ENCODE results near the gene ZDHHC17. TPM values are rescaled to one million over a fixed set of nuclear protein-coding genes. Genes with fewer than 3 reads are reported as not detected.

ZDHHC17 gene
- total and polyA plus RNA-seq, 12 donors, result 6.8 to 28.0 (median 21.5) TPM

DNA sequence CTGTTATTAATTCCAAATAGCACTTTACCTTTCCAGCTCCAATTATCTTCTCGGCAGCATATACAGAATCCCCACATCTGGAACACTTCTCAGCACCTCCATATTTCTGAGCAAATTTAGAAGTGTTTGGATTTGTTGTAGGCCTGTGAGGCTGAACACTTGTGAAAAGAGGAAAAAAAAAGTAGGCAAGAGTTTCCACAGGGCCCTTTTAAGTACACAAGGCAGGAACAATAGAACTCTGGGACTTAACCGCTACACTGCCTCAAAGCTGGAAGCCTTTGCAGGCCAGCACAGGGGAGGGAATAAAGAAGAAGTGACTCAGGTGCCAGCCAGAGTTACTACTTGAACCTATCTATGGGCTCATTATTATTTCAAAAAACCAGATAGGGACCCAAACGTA, 96.3 kb downstream of the ZDHHC17 start:
- H3K4me1 ChIP-seq, result peaks cover 0 to 6% (median 0%) of the 10 kb centered on the region in 9 donors
- ATAC-seq, result no peak
- H3K4me3 ChIP-seq, result no peak overlapping the region
- H3K27me3 ChIP-seq, result no peaks in the 10 kb centered on the region
- H3K27ac ChIP-seq, result no peak overlapping the region
- peaks cover 0 to 21% (median 10%) of the 10 kb centered on the region in 11 donors for H3K9me3 ChIP-seq
- 91 to 93% methylated on average over 3 of the region's 3 CpGs for WGBS, 2 donors
- intact Hi-C loops (cut with DNase I), result no loop called here
- H3K36me3 ChIP-seq, result peaks cover 0 to 56% (median 12%) of the 10 kb centered on the region in 9 donors
- no peak for DNase-seq
- TF ChIP-seq, protein P1, sequence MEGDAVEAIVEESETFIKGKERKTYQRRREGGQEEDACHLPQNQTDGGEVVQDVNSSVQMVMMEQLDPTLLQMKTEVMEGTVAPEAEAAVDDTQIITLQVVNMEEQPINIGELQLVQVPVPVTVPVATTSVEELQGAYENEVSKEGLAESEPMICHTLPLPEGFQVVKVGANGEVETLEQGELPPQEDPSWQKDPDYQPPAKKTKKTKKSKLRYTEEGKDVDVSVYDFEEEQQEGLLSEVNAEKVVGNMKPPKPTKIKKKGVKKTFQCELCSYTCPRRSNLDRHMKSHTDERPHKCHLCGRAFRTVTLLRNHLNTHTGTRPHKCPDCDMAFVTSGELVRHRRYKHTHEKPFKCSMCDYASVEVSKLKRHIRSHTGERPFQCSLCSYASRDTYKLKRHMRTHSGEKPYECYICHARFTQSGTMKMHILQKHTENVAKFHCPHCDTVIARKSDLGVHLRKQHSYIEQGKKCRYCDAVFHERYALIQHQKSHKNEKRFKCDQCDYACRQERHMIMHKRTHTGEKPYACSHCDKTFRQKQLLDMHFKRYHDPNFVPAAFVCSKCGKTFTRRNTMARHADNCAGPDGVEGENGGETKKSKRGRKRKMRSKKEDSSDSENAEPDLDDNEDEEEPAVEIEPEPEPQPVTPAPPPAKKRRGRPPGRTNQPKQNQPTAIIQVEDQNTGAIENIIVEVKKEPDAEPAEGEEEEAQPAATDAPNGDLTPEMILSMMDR (IDR thresholded peaks at IDR 0.05), result no peak

DNA sequence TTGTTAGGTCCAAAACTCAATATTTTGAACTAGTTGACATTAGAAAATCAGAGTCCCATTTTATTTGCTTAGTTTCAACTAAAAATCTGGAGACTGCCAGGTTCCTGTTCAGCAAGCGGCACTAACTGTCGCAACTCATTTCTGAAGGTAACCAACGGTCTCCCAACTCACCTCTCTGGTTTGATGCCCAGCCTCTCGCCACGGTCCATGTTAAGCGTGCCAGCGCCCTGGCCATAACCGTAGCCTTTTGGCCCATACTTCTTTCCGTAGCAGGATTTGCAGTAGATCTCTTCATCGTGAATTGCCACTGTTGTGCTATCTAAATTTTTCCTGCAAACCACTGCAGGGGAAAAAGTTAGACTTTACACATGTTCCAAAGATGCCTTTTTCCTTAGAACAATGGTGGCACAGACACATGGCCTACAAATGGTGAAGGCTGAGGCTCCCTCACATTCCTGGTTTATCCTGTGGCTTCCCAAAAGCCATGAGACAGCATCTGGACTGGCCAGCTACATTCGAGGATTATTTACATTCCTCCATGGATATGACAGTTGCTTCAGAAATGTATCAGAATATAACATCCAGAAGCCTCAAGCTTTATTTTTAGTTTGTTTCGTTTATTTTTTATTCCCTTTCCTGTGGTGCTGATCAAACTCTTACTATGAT, 99.2 kb downstream of the ZDHHC17 start:
- ATAC-seq, result no peak
- peaks cover 0 to 6% (median 0%) of the 10 kb centered on the region in 9 donors for H3K4me1 ChIP-seq

DNA sequence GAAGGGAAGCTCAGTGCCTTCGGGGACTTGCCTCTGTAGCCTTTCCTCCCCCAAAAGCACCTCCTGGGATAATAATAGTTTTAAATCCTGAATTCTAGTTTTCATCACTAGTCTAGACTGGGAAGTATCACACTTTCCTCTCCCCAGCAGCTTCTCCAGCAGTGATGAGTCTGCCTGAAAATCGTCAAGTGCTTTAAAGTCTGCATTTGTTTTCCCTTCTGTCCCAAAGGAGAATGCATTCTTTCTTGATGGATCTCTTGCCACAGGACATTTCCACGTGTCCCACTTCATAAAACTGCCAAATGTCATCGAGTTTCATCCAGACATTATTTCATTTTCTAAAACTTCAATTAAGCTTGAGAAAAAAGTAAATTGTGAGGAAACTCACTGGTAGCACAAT, 99.9 kb downstream of the ZDHHC17 start:
- Histone ChIP-seq H3K36me3 (peaks cover 0 to 25% (median 0%) of the 10 kb centered on the region in 9 donors), H3K9me3 (no peaks in the 10 kb centered on the region), H3K27ac (no peak overlapping the region), H3K4me1 (peaks cover 0 to 6% (median 0%) of the 10 kb centered on the region in 9 donors), H3K27me3 (no peaks in the 10 kb centered on the region), H3K4me3 (no peak overlapping the region)
- intact Hi-C loops (cut with DNase I), result no loop called here
- TF ChIP-seq, protein P1 (IDR thresholded peaks at IDR 0.05), result no peak
- WGBS, 2 donors, result 49 to 55% methylated on average over 4 of the region's 4 CpGs
- DNase-seq (no peak), ATAC-seq (peak in 2 of 8 donors; percentile 38 to 46)

More for the DNA sequence above, 99.2 kb downstream of the ZDHHC17 start:
- intact Hi-C loops (cut with DNase I), result no loop called here
- no peaks in the 10 kb centered on the region for H3K9me3 ChIP-seq
- no peak overlapping the region for H3K4me3 ChIP-seq
- no peak overlapping the region for H3K27ac ChIP-seq
- DNase-seq, result no peak
- TF ChIP-seq, protein P1 (IDR thresholded peaks at IDR 0.05), result no peak
- no peaks in the 10 kb centered on the region for H3K27me3 ChIP-seq
- WGBS, 2 donors, result 88% methylated on average over 12 of the region's 12 CpGs
- H3K36me3 ChIP-seq, result peaks cover 0 to 29% (median 0%) of the 10 kb centered on the region in 9 donors

DNA sequence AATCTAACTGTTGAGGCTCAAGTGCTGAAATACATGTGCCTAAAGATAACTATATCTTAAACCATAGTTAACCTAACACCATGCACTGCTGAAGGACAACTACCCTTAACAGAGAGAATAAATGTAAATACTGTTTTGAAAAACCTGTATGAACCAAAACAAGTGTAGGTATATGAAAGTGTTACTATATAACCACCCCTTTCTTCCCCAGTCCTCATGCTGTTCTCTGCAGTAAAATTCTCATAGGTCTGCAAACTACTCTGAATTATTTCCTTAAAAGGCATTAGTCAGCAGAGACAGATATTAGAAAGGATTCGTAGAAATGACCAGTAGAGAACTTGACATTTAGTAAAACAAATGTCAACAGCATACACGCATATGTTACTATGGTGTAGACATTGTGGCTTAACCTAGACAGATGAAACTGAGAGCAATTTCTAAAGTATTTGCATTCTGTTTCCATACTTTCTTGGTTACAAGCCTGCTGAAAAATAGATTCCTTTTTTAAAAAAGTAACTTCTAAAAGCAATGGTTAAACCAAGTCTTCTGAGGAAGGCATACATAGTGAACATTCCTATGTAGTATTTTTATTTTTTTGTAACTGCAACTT, 101.0 kb downstream of the ZDHHC17 start:
- 75 to 83% methylated on average over 2 of the region's 2 CpGs for WGBS, 2 donors
- ATAC-seq, result no peak

More for the DNA sequence above, 101.0 kb downstream of the ZDHHC17 start:
- no peak for DNase-seq
- TF ChIP-seq, protein P1 (IDR thresholded peaks at IDR 0.05), result no peak
- Histone ChIP-seq H3K27me3 (no peaks in the 10 kb centered on the region), H3K4me1 (peaks cover 0 to 6% (median 0%) of the 10 kb centered on the region in 9 donors), H3K9me3 (no peaks in the 10 kb centered on the region), H3K36me3 (peaks cover 0 to 14% (median 0%) of the 10 kb centered on the region in 9 donors), H3K4me3 (no peak overlapping the region), H3K27ac (no peak overlapping the region)
- intact Hi-C loops (cut with DNase I), result no loop called here
